Measurements from ENCODE around the gene PCDHGB3.

The PCDHGB3 gene

GRCh38 chr5:141388661-141389060, 18.6 kb downstream of the PCDHGB3 start:
- Histone ChIP-seq H3F3A (ENCODE audit: insufficient read depth, low read length) (no peaks in the 10 kb centered on the region), H2AFZ (ENCODE audit: low read length) (no peak overlapping the region), H4K20me1 (ENCODE audit: insufficient read depth, low read length) (no peaks in the 10 kb centered on the region), H3K4me3 (ENCODE audit: low read length) (no peak overlapping the region; the same call in 1 of the 2 replicates), H3K27ac (ENCODE audit: low read length) (no peak overlapping the region), H3K9ac (ENCODE audit: low read length) (no peak overlapping the region), H3K27me3 (replicated peaks; ENCODE audit: insufficient read depth, low read length) (peaks cover 10% of the 10 kb centered on the region; the same call in 1 of the 2 replicates), H3K4me1 (ENCODE audit: low read length) (no peaks in the 10 kb centered on the region), H3K4me2 (ENCODE audit: low read depth, low read length) (peak overlapping the region; percentile 43; the same call in 1 of the 2 replicates), H3K36me3 (replicated peaks; ENCODE audit: insufficient read depth, low read length) (no peaks in the 10 kb centered on the region), H3K79me2 (ENCODE audit: low read length) (no peaks in the 10 kb centered on the region), H3K9me3 (replicated peaks; ENCODE audit: insufficient read depth, low read length) (no peaks in the 10 kb centered on the region), H3K9me2 (replicated peaks; ENCODE audit: insufficient read depth, low read length) (no peaks in the 10 kb centered on the region)
- TF ChIP-seq EZH2phosphoT487 (IDR thresholded peaks at IDR 0.05; ENCODE audit: low read length) (no peak), EZH2 (optimal IDR thresholded peaks at IDR 0.05; ENCODE audit: low read depth, low read length) (no peak), CTCF (IDR thresholded peaks at IDR 0.05; ENCODE audit: low read length) (no peak)
- no peak for DNase-seq

- H3K9me3 ChIP-seq (replicated peaks; ENCODE audit: insufficient read depth, low read length), result no peaks in the 10 kb centered on the region
- H3K4me3 ChIP-seq (ENCODE audit: low read length), result no peak overlapping the region
- H4K20me1 ChIP-seq (ENCODE audit: insufficient read depth, low read length), result no peaks in the 10 kb centered on the region
- H3F3A ChIP-seq (ENCODE audit: insufficient read depth, low read length), result no peaks in the 10 kb centered on the region
- no peaks in the 10 kb centered on the region for H3K4me1 ChIP-seq (ENCODE audit: low read length)
- no peak overlapping the region for H3K27ac ChIP-seq (ENCODE audit: low read length)
- TF ChIP-seq EZH2phosphoT487 (IDR thresholded peaks at IDR 0.05; ENCODE audit: low read length), result no peak
- no peak for TF ChIP-seq CTCF (IDR thresholded peaks at IDR 0.05; ENCODE audit: low read length)
- no peak for TF ChIP-seq EZH2 (optimal IDR thresholded peaks at IDR 0.05; ENCODE audit: low read depth, low read length)
- no peak overlapping the region for H3K9ac ChIP-seq (ENCODE audit: low read length)
- no peak overlapping the region for H2AFZ ChIP-seq (ENCODE audit: low read length)
- H3K4me2 ChIP-seq (ENCODE audit: low read depth, low read length), result no peak overlapping the region
- no peaks in the 10 kb centered on the region for H3K79me2 ChIP-seq (ENCODE audit: low read length)
- H3K27me3 ChIP-seq (replicated peaks; ENCODE audit: insufficient read depth, low read length), result 0 out of 2 replicates have a peak, but pooled peaks cover 8% of the 10 kb centered on the region
- H3K36me3 ChIP-seq (replicated peaks; ENCODE audit: insufficient read depth, low read length), result no peaks in the 10 kb centered on the region
- DNase-seq, result no peak
- no peaks in the 10 kb centered on the region for H3K9me2 ChIP-seq (replicated peaks; ENCODE audit: insufficient read depth, low read length)
Observed at GRCh38 chr5:141389153-141390042, 19.4 kb downstream of the PCDHGB3 start.

- Histone ChIP-seq H3K4me3 (ENCODE audit: low read length) (no peak within 1 kb of the TSS), H3K4me1 (ENCODE audit: low read length) (no peaks in the 10 kb centered on the region), H3K4me2 (ENCODE audit: low read depth, low read length) (no peak within 1 kb of the TSS)
Observed at GRCh38 chr5:141392429-141393198, 22.6 kb downstream of the PCDHGB3 start, which contains the start of gene PCDHGA8. PCDHGA8 (plus strand) TSS chr5:141392633; CDS start chr5:141392814, 181 bp downstream.

More at GRCh38 chr5:141392429-141393198, 22.6 kb downstream of the PCDHGB3 start, which contains the start of gene PCDHGA8:
- DNase-seq, result peak; percentile 57
- Histone ChIP-seq H3K9me3 (replicated peaks; ENCODE audit: insufficient read depth, low read length) (no peaks in the 10 kb centered on the region), H3K9ac (ENCODE audit: low read length) (no peak within 1 kb of the TSS), H3K36me3 (replicated peaks; ENCODE audit: insufficient read depth, low read length) (no peaks in the 10 kb centered on the region), H3K27me3 (replicated peaks; ENCODE audit: insufficient read depth, low read length) (0 out of 2 replicates have a peak, but pooled peaks cover 5% of the 10 kb centered on the region), H2AFZ (ENCODE audit: low read length) (no peak within 1 kb of the TSS), H3F3A (ENCODE audit: insufficient read depth, low read length) (no peaks in the 10 kb centered on the region), H3K27ac (ENCODE audit: low read length) (no peak within 1 kb of the TSS), H3K9me2 (replicated peaks; ENCODE audit: insufficient read depth, low read length) (no peaks in the 10 kb centered on the region), H3K79me2 (ENCODE audit: low read length) (no peaks in the 10 kb centered on the region), H4K20me1 (ENCODE audit: insufficient read depth, low read length) (no peaks in the 10 kb centered on the region)
- TF ChIP-seq CTCF (IDR thresholded peaks at IDR 0.05; ENCODE audit: low read length), result peak; percentile 52
- TF ChIP-seq EZH2phosphoT487 (IDR thresholded peaks at IDR 0.05; ENCODE audit: low read length), result no peak

Data from MM.1S (cell line).